ENCODE measurements around the gene CARD10. TPM values are rescaled to one million over a fixed set of nuclear protein-coding genes. Genes with fewer than 3 reads are reported as not detected.

Gene CARD10
- total and polyA plus RNA-seq, 2 of the 13 experiments (the other 11 are each of a cell fraction or from before 2014, with no cell fraction given): 35.2 to 55.8 TPM

- TF ChIP-seq HBP1 (CRISPR knock-in tag; IDR thresholded peaks at IDR 0.05; ENCODE audit: low read depth): no peak
- TF ChIP-seq SUZ12 (IDR thresholded peaks at IDR 0.05; ENCODE audit: low read depth, low read length): no peak
- peak; percentile 20 for TF ChIP-seq HNRNPLL (IDR thresholded peaks at IDR 0.05; ENCODE audit: low read depth, low read length, poor library complexity, severe bottlenecking)
- no peak; the same call in 1 of the 2 replicates for TF ChIP-seq RARG (CRISPR knock-in tag; IDR thresholded peaks at IDR 0.05; ENCODE audit: low read depth)
- TF ChIP-seq ZBTB2 (CRISPR knock-in tag; IDR thresholded peaks at IDR 0.05; ENCODE audit: low read depth): no peak
- TF ChIP-seq XRCC5 (optimal IDR thresholded peaks at IDR 0.05; ENCODE audit: low read length): no peak
- TF ChIP-seq ZNF746 (CRISPR knock-in tag; IDR thresholded peaks at IDR 0.05): no peak
- no peak for TF ChIP-seq GTF2F1 (IDR thresholded peaks at IDR 0.05; ENCODE audit: low read length)
- TF ChIP-seq ZHX1 (CRISPR knock-in tag; IDR thresholded peaks at IDR 0.05; ENCODE audit: low read depth): no peak
- 0 out of 2 replicates have a peak, but pooled peaks have one; percentile 28 for TF ChIP-seq DNMT3B (CRISPR knock-in tag; conservative IDR thresholded peaks at IDR 0.05)
- no peak for TF ChIP-seq NFAT5 (CRISPR knock-in tag; IDR thresholded peaks at IDR 0.05)
- TF ChIP-seq ZNF503 (CRISPR knock-in tag; IDR thresholded peaks at IDR 0.05): no peak
- no peak for TF ChIP-seq ZNF180 (CRISPR knock-in tag; IDR thresholded peaks at IDR 0.05; ENCODE audit: borderline replicate concordance, low read depth)
These were observed 27.4 kb upstream of the CARD10 start (continued) for GRCh38 chr22:37546437-37547250.

All from HepG2 (cell line).